Frontal cortex (tissue), 4 donors: Measurements from ENCODE around the gene RAPSN. TPM values are rescaled to one million over a fixed set of nuclear protein-coding genes. Genes with fewer than 3 reads are reported as not detected.
"Not testable (repeated sequence)": the region's sequence is repeated elsewhere in the genome, so short reads cannot be mapped to it uniquely, and the experiment has no call there.

ENCODE experiments used
- DNase-seq, 2 donors: peaks; one replicate each; pipeline ENCODE4 v3.0.0; 2012; ENCODE audit warnings: low spot score in 2 of 2
- FAIRE-seq: peaks from 2 replicates; lab custom pipeline; 2012; peaks lifted over from hg19 to GRCh38; lab: Jason Lieb, UNC
- total RNA-seq: library from RNA; depleted of rRNA; stranded (reverse); fragments of >200 nt; gene quantifications from one replicate; pipeline ENCODE4 v1.2.3, GENCODE V29; 2014
- donor health status: control.
- donor health status: control.
- donor health status: control.

The RAPSN gene
- total RNA-seq, 1 donor from 2014 or later, result not detected

- FAIRE-seq (no peak), DNase-seq (peak; percentile 38 to 39)
Measured at GRCh38 chr11:47466701-47467250, 17.8 kb upstream of the RAPSN start.

GRCh38 chr11:47466201-47466600 is 17.3 kb upstream of the RAPSN start:
- FAIRE-seq, result no peak
- DNase-seq, result no peak

GRCh38 chr11:47464483-47464882 is 15.5 kb upstream of the RAPSN start:
- no peak for FAIRE-seq
- no peak for DNase-seq

- DNase-seq (no peak), FAIRE-seq (no peak)
Measured at GRCh38 chr11:47461876-47462275, 12.9 kb upstream of the RAPSN start.

GRCh38 chr11:47460571-47461235 is 11.8 kb upstream of the RAPSN start:
- no peak for FAIRE-seq
- no peak for DNase-seq

- FAIRE-seq, result not testable (repeated sequence)
Measured at GRCh38 chr11:47454258-47454671, 5.3 kb upstream of the RAPSN start.

GRCh38 chr11:47453365-47453764 is 4.4 kb upstream of the RAPSN start:
- FAIRE-seq (no peak), DNase-seq (no peak)

More at GRCh38 chr11:47454258-47454671, 5.3 kb upstream of the RAPSN start:
- peak; percentile 53 to 75 for DNase-seq

GRCh38 chr11:47451990-47452389 is 3.1 kb upstream of the RAPSN start:
- DNase-seq, result no peak
- FAIRE-seq, result no peak

GRCh38 chr11:47451436-47451835 is 2.5 kb upstream of the RAPSN start:
- FAIRE-seq (no peak), DNase-seq (no peak)

- DNase-seq (no peak), FAIRE-seq (no peak)
Measured at GRCh38 chr11:47449541-47449940, 605 bp upstream of the RAPSN start.

GRCh38 chr11:47447906-47448305 is 1.0 kb downstream of the RAPSN start:
- DNase-seq (no peak), FAIRE-seq (no peak)

GRCh38 chr11:47446833-47447232 is 2.1 kb downstream of the RAPSN start:
- DNase-seq (no peak), FAIRE-seq (no peak)

- FAIRE-seq (no peak), DNase-seq (no peak)
Measured at GRCh38 chr11:47445840-47446239, 3.1 kb downstream of the RAPSN start.

GRCh38 chr11:47443817-47444216 is 5.1 kb downstream of the RAPSN start:
- FAIRE-seq (no peak), DNase-seq (no peak)

GRCh38 chr11:47443028-47443700 is 5.8 kb downstream of the RAPSN start:
- no peak for FAIRE-seq
- peak in 1 of 2 donors; percentile 59 for DNase-seq

- DNase-seq (peak in 1 of 2 donors; percentile 48), FAIRE-seq (no peak)
Measured at GRCh38 chr11:47442514-47442913, 6.4 kb downstream of the RAPSN start.

GRCh38 chr11:47441421-47441820 is 7.5 kb downstream of the RAPSN start:
- DNase-seq (no peak), FAIRE-seq (no peak)

GRCh38 chr11:47440054-47440476 is 8.9 kb downstream of the RAPSN start:
- FAIRE-seq (no peak), DNase-seq (no peak)

GRCh38 chr11:47438721-47439120 is 10.2 kb downstream of the RAPSN start:
- DNase-seq (no peak), FAIRE-seq (no peak)

GRCh38 chr11:47437746-47438418 is 11.1 kb downstream of the RAPSN start:
- no peak for FAIRE-seq
- DNase-seq, result no peak
